ENCODE measurements around the gene C17orf67.
A peak's percentile ranks its signal among the peaks of the same experiment; 100 is the strongest.

Gene C17orf67

GRCh38 chr17:56804454-56804853 is 29.3 kb downstream of the C17orf67 start:
- DNase-seq, result no peak

GRCh38 chr17:56803071-56803470 is 30.6 kb downstream of the C17orf67 start:
- DNase-seq, result no peak

GRCh38 chr17:56801459-56802178 is 32.1 kb downstream of the C17orf67 start:
- no peak for DNase-seq

- no peak for DNase-seq
Observed at GRCh38 chr17:56798916-56799315, 34.8 kb downstream of the C17orf67 start.

GRCh38 chr17:56796536-56796935 is 37.2 kb downstream of the C17orf67 start:
- no peak for DNase-seq

GRCh38 chr17:56795221-56795865 is 38.4 kb downstream of the C17orf67 start:
- DNase-seq, result no peak

- no peak for DNase-seq
Observed at GRCh38 chr17:56793957-56794356, 39.8 kb downstream of the C17orf67 start.

GRCh38 chr17:56793531-56793930 is 40.2 kb downstream of the C17orf67 start:
- DNase-seq, result no peak

GRCh38 chr17:56792267-56792666 is 41.5 kb downstream of the C17orf67 start:
- DNase-seq, result no peak

- peak; percentile 49 for DNase-seq
Observed at GRCh38 chr17:56786989-56787482, 46.7 kb downstream of the C17orf67 start.

GRCh38 chr17:56785997-56786680 is 47.6 kb downstream of the C17orf67 start:
- DNase-seq, result no peak

- no peak for DNase-seq
Observed at GRCh38 chr17:56785405-56785804, 48.3 kb downstream of the C17orf67 start.

GRCh38 chr17:56782338-56782737 is 51.4 kb downstream of the C17orf67 start:
- no peak for DNase-seq

- DNase-seq, result no peak
Observed at GRCh38 chr17:56781906-56782305, 51.8 kb downstream of the C17orf67 start.

GRCh38 chr17:56779898-56780777 is 53.6 kb downstream of the C17orf67 start:
- peak; percentile 94 for DNase-seq

GRCh38 chr17:56779322-56779721 is 54.4 kb downstream of the C17orf67 start:
- no peak for DNase-seq

GRCh38 chr17:56778898-56779297 is 54.8 kb downstream of the C17orf67 start:
- no peak for DNase-seq

GRCh38 chr17:56777859-56778258 is 55.9 kb downstream of the C17orf67 start:
- DNase-seq, result no peak

- no peak for DNase-seq
Observed at GRCh38 chr17:56774650-56775049, 59.1 kb downstream of the C17orf67 start.

- DNase-seq, result no peak
Observed at GRCh38 chr17:56773124-56773523, 60.6 kb downstream of the C17orf67 start.

GRCh38 chr17:56772442-56772841 is 61.3 kb downstream of the C17orf67 start:
- DNase-seq, result no peak

GRCh38 chr17:56771975-56772374 is 61.7 kb downstream of the C17orf67 start:
- no peak for DNase-seq

- DNase-seq, result no peak
Observed at GRCh38 chr17:56771563-56771962, 62.2 kb downstream of the C17orf67 start.
